Measurements from ENCODE around the gene VWA5B1.

Gene VWA5B1

DNA sequence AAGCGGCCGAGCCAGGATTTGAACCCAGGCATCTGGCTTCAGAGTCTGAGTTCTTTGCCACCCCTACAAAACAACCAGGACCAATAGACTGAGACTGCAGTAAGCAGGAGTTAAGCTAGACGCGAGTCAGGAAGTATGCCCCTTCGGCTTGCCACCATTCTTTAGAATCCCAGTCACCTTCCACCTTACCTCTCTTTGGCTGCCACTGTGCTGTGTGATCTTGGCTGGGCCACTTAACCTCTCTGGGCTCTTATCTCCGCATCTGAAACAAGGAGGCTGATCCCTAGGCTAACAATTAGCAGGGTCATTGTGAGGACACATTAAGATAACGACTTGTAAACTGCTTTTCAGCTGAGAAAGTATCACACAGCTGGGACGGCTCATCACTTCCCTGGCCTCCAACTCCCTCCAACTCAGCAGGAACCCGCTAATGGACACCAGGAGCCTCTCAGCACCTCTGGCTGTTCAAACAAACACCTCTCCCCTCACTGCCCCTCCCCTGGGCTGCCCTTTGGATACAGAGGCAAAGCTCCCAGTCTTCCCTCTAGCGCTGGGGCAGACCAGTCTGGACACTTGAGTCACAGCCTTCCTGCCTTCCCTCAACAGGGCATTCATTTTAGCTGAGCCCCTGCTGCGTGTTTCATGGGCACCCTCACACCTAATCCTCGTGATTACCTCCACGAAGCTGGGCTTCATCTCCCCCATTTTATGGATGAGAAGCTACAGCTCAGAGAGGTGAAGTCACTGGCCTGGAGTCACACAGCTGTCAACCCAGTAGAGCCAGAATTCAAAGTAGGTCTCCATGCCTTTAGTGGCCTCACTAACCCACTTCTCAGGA, 112.1 kb downstream of the VWA5B1 start:
- in situ Hi-C loops (cut with MboI; ENCODE audit: low pct_unique_long_range_greater_than_20kb, low sequenced_read_pairs, unreplicated experiment) = no loop called here
- TF ChIP-seq, protein P1, sequence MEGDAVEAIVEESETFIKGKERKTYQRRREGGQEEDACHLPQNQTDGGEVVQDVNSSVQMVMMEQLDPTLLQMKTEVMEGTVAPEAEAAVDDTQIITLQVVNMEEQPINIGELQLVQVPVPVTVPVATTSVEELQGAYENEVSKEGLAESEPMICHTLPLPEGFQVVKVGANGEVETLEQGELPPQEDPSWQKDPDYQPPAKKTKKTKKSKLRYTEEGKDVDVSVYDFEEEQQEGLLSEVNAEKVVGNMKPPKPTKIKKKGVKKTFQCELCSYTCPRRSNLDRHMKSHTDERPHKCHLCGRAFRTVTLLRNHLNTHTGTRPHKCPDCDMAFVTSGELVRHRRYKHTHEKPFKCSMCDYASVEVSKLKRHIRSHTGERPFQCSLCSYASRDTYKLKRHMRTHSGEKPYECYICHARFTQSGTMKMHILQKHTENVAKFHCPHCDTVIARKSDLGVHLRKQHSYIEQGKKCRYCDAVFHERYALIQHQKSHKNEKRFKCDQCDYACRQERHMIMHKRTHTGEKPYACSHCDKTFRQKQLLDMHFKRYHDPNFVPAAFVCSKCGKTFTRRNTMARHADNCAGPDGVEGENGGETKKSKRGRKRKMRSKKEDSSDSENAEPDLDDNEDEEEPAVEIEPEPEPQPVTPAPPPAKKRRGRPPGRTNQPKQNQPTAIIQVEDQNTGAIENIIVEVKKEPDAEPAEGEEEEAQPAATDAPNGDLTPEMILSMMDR (IDR thresholded peaks at IDR 0.05; ENCODE audit: extremely low read depth, insufficient read depth, missing control alignments) = no peak
- DNase-seq (ENCODE audit: low spot score) = no peak

DNA sequence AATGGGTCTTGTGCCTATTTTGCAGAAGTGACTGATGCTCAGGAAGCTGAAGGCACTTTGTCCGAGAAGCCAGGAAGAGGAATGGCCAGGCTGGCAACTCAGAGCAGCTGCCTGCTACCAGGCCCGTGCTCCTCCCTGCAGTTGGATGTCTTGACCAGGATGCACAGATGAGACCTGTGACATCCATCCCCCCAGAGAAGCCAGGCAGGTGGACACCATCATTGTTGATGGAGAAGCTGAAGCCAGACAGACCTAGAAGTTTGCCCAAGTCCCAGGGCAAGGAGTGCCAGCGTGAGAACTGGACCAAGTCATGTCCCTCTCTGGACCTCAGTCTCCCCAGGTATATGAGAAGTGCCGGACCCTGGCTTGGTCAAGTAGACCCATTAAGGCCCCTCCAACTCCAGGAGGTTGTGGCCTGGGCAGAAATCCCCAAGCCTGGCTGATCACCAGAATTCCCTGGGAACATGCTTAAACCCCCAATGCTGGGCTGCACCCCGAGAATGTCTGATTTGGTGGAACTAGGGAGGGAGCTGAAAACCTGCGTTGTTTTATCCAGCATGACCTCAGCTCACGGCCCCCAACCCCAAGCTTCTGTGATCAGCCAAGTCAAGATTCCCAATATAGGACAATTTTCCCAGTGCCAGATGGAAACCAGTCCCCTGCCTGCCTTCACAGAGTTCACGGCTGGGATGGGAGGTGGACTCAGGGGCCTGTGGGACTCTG, 112.9 kb downstream of the VWA5B1 start:
- in situ Hi-C loops (cut with MboI; ENCODE audit: low pct_unique_long_range_greater_than_20kb, low sequenced_read_pairs, unreplicated experiment) = no loop called here
- DNase-seq (ENCODE audit: low spot score) = no peak
- TF ChIP-seq, protein P1 (IDR thresholded peaks at IDR 0.05; ENCODE audit: extremely low read depth, insufficient read depth, missing control alignments) = no peak

DNA sequence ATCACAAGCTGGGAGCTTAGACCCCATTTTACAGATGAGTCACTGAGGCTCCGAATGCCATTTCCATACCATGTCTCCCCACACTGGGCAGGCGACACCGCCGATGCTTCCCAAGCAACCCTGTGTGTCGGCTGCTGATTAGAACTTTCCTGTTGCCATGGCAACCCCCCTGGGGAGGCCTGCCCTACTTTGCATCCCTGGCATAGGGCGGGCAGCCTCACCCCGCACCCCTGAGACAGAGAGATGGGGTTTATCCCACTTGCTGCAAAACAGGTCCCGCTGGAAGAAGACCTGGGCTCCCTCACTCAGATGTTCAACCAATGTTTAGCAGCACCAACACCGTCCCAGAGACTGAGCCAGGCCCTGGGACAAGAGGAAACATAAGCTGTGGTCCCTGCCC, 113.8 kb downstream of the VWA5B1 start:
- DNase-seq (ENCODE audit: low spot score) = no peak
- TF ChIP-seq, protein P1 (IDR thresholded peaks at IDR 0.05; ENCODE audit: extremely low read depth, insufficient read depth, missing control alignments) = no peak
- in situ Hi-C loops (cut with MboI; ENCODE audit: low pct_unique_long_range_greater_than_20kb, low sequenced_read_pairs, unreplicated experiment) = no loop called here
